CD14-positive monocyte (primary cell): Measurements from ENCODE around the gene SACM1L. TPM values are rescaled to one million over a fixed set of nuclear protein-coding genes. Genes with fewer than 3 reads are reported as not detected.
A peak's percentile ranks its signal among the peaks of the same experiment; 100 is the strongest.

Source experiments
- DNase-seq, 3 donors: peaks; one replicate each; pipeline ENCODE4 v3.0.0-alpha.2; 2011 to 2022
- H2AFZ ChIP-seq: 2 replicates; pipeline ENCODE4 v1.6.0; 2012; ENCODE audit warnings: mild to moderate bottlenecking, low read depth, low read length, inconsistent platforms; ENCODE audit not compliant: insufficient read depth, poor library complexity, severe bottlenecking
- H3K27ac ChIP-seq, 2 donors: 1 replicate in 1 of 2; 2 replicates in 1 of 2; pipeline ENCODE4 v1.5.1; 2012 to 2013; ENCODE audit warnings: low read length in 2 of 2, control low read depth in 1 of 2, inconsistent platforms in 1 of 2, low read depth in 1 of 2, mild to moderate bottlenecking in 1 of 2
- H3K27me3 ChIP-seq, 2 donors: one replicate each; pipeline versions ENCODE4 v1.6.0 to v1.6.1; 2011 to 2013; ENCODE audit warnings: low read length in 2 of 2; ENCODE audit not compliant: control insufficient read depth in 2 of 2, insufficient read depth in 2 of 2
- H3K36me3 ChIP-seq, 2 donors: replicated peaks in 1 of 2; 1 replicate in 1 of 2; 2 replicates in 1 of 2; pipeline versions ENCODE4 v1.5.1 to v1.6.1; 2012 to 2013; ENCODE audit warnings: low read length in 2 of 2, control low read depth in 1 of 2, inconsistent platforms in 1 of 2, mild to moderate bottlenecking in 1 of 2; ENCODE audit not compliant: insufficient read depth in 2 of 2, control insufficient read depth in 1 of 2
- H3K4me1 ChIP-seq, 2 donors: 1 replicate in 1 of 2; 2 replicates in 1 of 2; pipeline versions ENCODE4 v1.5.1 to v1.6.1; 2012 to 2013; ENCODE audit warnings: low read length in 2 of 2, control low read depth in 1 of 2, inconsistent platforms in 1 of 2, mild to moderate bottlenecking in 1 of 2, moderate library complexity in 1 of 2; ENCODE audit not compliant: insufficient read depth in 2 of 2, control insufficient read depth in 1 of 2
- H3K4me2 ChIP-seq: replicated peaks from 2 replicates; pipeline ENCODE3; 2012; ENCODE audit warnings: low read length, moderate library complexity, mild to moderate bottlenecking; ENCODE audit not compliant: poor library complexity, severe bottlenecking; ENCODE audit errors: extremely low read depth
- H3K4me3 ChIP-seq, 3 experiments: fragments of 200-600 bp in 1 of 3; sonication (generic) in 1 of 3; replicated peaks in 1 of 3; 1 replicate in 2 of 3; 2 replicates in 1 of 3; pipeline ENCODE4 v1.5.1; 2011 to 2013; ENCODE audit warnings: low read length in 3 of 3, mild to moderate bottlenecking in 3 of 3, control low read depth in 2 of 3, low read depth in 2 of 3, inconsistent platforms in 1 of 3, moderate library complexity in 1 of 3
- H3K79me2 ChIP-seq: 2 replicates; pipeline ENCODE4 v1.6.0; 2012; ENCODE audit warnings: mild to moderate bottlenecking, control low read depth, inconsistent platforms, low read length, moderate library complexity; ENCODE audit not compliant: insufficient read depth
- H3K9ac ChIP-seq: 2 replicates; pipeline ENCODE4 v1.6.0; 2017; ENCODE audit warnings: low read length, mild to moderate bottlenecking; ENCODE audit not compliant: insufficient read depth, poor library complexity, severe bottlenecking
- H3K9me3 ChIP-seq, 2 donors: replicated peaks in 1 of 2; 1 replicate in 1 of 2; 2 replicates in 1 of 2; pipeline versions ENCODE4 v1.5.1 to v1.6.1; 2012 to 2013; ENCODE audit warnings: low read length in 2 of 2, control low read depth in 1 of 2; ENCODE audit not compliant: control insufficient read depth in 1 of 2, insufficient read depth in 1 of 2
- H4K20me1 ChIP-seq: 2 replicates; pipeline ENCODE4 v1.6.0; 2012; ENCODE audit warnings: mild to moderate bottlenecking, low read length, control low read depth, moderate library complexity; ENCODE audit not compliant: insufficient read depth
- H3K27ac Mint-ChIP-seq, 7 donors: one replicate each; pipeline ENCODE4 v1.8.0; 2020; ENCODE audit warnings: mild to moderate bottlenecking in 7 of 7, mixed read lengths in 7 of 7, moderate library complexity in 6 of 7, inconsistent platforms in 2 of 7
- H3K27me3 Mint-ChIP-seq, 3 donors: one replicate each; pipeline ENCODE4 v1.8.0; 2021 to 2022; ENCODE audit warnings: low read depth in 3 of 3, mild to moderate bottlenecking in 3 of 3, mixed read lengths in 3 of 3, moderate library complexity in 3 of 3, inconsistent platforms in 1 of 3
- H3K36me3 Mint-ChIP-seq, 2 donors: one replicate each; pipeline ENCODE4 v1.8.0; 2020; ENCODE audit warnings: mixed read lengths in 2 of 2, inconsistent platforms in 1 of 2, mild to moderate bottlenecking in 1 of 2
- H3K4me1 Mint-ChIP-seq: one replicate; pipeline ENCODE4 v1.8.0; 2020; ENCODE audit warnings: mild to moderate bottlenecking, mixed read lengths
- H3K4me3 Mint-ChIP-seq, 2 donors: one replicate each; pipeline ENCODE4 v1.8.0; 2020; ENCODE audit warnings: mild to moderate bottlenecking in 2 of 2, mixed read lengths in 2 of 2, moderate library complexity in 1 of 2
- H3K9me3 Mint-ChIP-seq, 7 donors: one replicate each; pipeline ENCODE4 v1.8.0; 2020 to 2022; ENCODE audit warnings: mixed read lengths in 7 of 7, mild to moderate bottlenecking in 6 of 7, moderate library complexity in 6 of 7, inconsistent platforms in 2 of 7
- CTCF ChIP-seq: fragments of 200-600 bp; IDR thresholded peaks from one replicate; pipeline ENCODE4 v1.8.0; 2022; ENCODE audit warnings: antibody characterized with exemption, mild to moderate bottlenecking
- WGBS: methylation state at CpG from one replicate; pipeline ENCODE4 v1.1.5; 2013; ENCODE audit warnings: missing lambda C conversion rate; ENCODE audit not compliant: insufficient coverage; 5-methylcytosine and 5-hydroxymethylcytosine counted together
- intact Hi-C, 2 donors: fragments of 100-400 bp; cut with micrococcal nuclease; formaldehyde crosslinking; loops; one replicate each; pipeline versions ENCODE4 v1.15.0 to v1.15.1; 2023
- polyA plus RNA-seq, 3 donors: library from polyadenylated mRNA; depleted of rRNA in 1 of 3; unstranded in 2 of 3; stranded (reverse) in 1 of 3; fragments of 300-500 nt in 2 of 3; fragments of >200 nt in 1 of 3; fragmentation: Illumina TruSeq in 2 of 3; gene quantifications; 1 replicate in 2 of 3; 2 replicates in 1 of 3; pipeline ENCODE4 v1.2.3, GENCODE V29; 2012 to 2021

SACM1L gene
- polyA plus RNA-seq, 3 donors, result 14.6 to 25.7 (median 21.5) TPM

- peaks cover 0 to 12% of the 10 kb centered on the region in 2 donors for H3K36me3 ChIP-seq
- no peak overlapping the region for H2AFZ ChIP-seq
- Mint-ChIP-seq H3K9me3 (peaks cover 0 to 3% (median 0%) of the 10 kb centered on the region in 7 donors), H3K4me1 (peaks cover 46% of the 10 kb centered on the region), H3K4me3 (peak overlapping the region; percentile 53 to 60), H3K27me3 (no peaks in the 10 kb centered on the region), H3K27ac (peak overlapping the region; percentile 92 to 98 (median 97)), H3K36me3 (peaks cover 14 to 24% of the 10 kb centered on the region in 2 donors)
- H3K79me2 ChIP-seq, result peaks cover 50% of the 10 kb centered on the region
- H4K20me1 ChIP-seq, result peaks cover 56% of the 10 kb centered on the region
- peak; percentile 95 to 97 (median 96) for DNase-seq
- H3K27me3 ChIP-seq, result no peaks in the 10 kb centered on the region
- peak overlapping the region; percentile 27 for H3K4me2 ChIP-seq
- peak; percentile 85 for TF ChIP-seq CTCF
- intact Hi-C loops, result loop anchor here (1.0 to 2.0 kb wide), 2 partner anchors 10 to 64 kb away; no protein-coding TSS in a partner anchor
- H3K9ac ChIP-seq, result no peak overlapping the region
- no peak overlapping the region for H3K4me3 ChIP-seq
- H3K9me3 ChIP-seq, result no peaks in the 10 kb centered on the region
- 11% methylated on average over 13 of the region's 14 CpGs for WGBS
- H3K4me1 ChIP-seq, result peaks cover 36 to 40% of the 10 kb centered on the region in 2 donors
- peak overlapping the region; percentile 42 to 65 for H3K27ac ChIP-seq
Observed at GRCh38 chr3:45656575-45657363, 32.4 kb upstream of the SACM1L start.

- no peak overlapping the region for H3K9ac ChIP-seq
- no peak overlapping the region for H3K27ac Mint-ChIP-seq
- peaks cover 55% of the 10 kb centered on the region for H4K20me1 ChIP-seq
- H3K27me3 Mint-ChIP-seq, result no peaks in the 10 kb centered on the region
- H3K4me3 ChIP-seq, result no peak overlapping the region
- no peak overlapping the region for H2AFZ ChIP-seq
- no peak for DNase-seq
- H3K36me3 ChIP-seq, result peaks cover 0 to 12% of the 10 kb centered on the region in 2 donors
- no peak overlapping the region for H3K27ac ChIP-seq
- no peaks in the 10 kb centered on the region for H3K27me3 ChIP-seq
- peaks cover 36 to 40% of the 10 kb centered on the region in 2 donors for H3K4me1 ChIP-seq
- peaks cover 0 to 3% (median 0%) of the 10 kb centered on the region in 7 donors for H3K9me3 Mint-ChIP-seq
- H3K4me1 Mint-ChIP-seq, result peaks cover 44% of the 10 kb centered on the region
- no CpG with 5 or more reads among the region's 4 CpGs for WGBS
- peaks cover 41% of the 10 kb centered on the region for H3K79me2 ChIP-seq
- H3K4me3 Mint-ChIP-seq, result no peak overlapping the region
- H3K9me3 ChIP-seq, result no peaks in the 10 kb centered on the region
- peaks cover 10 to 20% of the 10 kb centered on the region in 2 donors for H3K36me3 Mint-ChIP-seq
- intact Hi-C loops, result loop anchor here in 1 of 2 donors (2.0 kb wide), 1 partner anchor 65 kb away; no protein-coding TSS in a partner anchor
- TF ChIP-seq CTCF, result no peak
- H3K4me2 ChIP-seq, result no peak overlapping the region
Observed at GRCh38 chr3:45657853-45658252, 31.3 kb upstream of the SACM1L start.
